ENCODE data around the gene IQSEC3.
"Not testable (repeated sequence)": the region's sequence is repeated elsewhere in the genome, so short reads cannot be mapped to it uniquely, and the experiment has no call there.

Gene IQSEC3

GRCh38 chr12:66428-66781 lies at the start of gene IQSEC3:
TSS of gene IQSEC3 (plus strand) at chr12:66767. CDS start at chr12:66883, 116 bp downstream.
- not testable (repeated sequence) for DNase-seq (ENCODE audit: low read depth in 2 of 2)

GRCh38 chr12:17370-18340 lies 48.9 kb upstream of the IQSEC3 start:
- DNase-seq (ENCODE audit: low read depth in 2 of 2): not testable (repeated sequence)

- DNase-seq (ENCODE audit: low read depth in 2 of 2): not testable (repeated sequence)
Measured at GRCh38 chr12:18821-19567, 47.6 kb upstream of the IQSEC3 start.

DNA sequence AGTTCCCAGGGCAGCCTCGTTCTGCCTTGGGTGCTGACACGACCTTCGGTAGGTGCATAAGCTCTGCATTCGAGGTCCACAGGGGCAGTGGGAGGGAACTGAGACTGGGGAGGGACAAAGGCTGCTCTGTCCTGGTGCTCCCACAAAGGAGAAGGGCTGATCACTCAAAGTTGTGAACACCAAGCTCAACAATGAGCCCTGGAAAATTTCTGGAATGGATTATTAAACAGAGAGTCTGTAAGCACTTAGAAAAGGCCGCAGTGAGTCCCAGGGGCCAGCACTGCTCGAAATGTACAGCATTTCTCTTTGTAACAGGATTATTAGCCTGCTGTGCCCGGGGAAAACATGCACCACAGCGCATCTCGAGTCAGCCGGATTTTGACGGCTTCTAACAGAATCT lies 46.7 kb upstream of the IQSEC3 start:
- DNase-seq (ENCODE audit: low read depth in 2 of 2): not testable (repeated sequence)

DNA sequence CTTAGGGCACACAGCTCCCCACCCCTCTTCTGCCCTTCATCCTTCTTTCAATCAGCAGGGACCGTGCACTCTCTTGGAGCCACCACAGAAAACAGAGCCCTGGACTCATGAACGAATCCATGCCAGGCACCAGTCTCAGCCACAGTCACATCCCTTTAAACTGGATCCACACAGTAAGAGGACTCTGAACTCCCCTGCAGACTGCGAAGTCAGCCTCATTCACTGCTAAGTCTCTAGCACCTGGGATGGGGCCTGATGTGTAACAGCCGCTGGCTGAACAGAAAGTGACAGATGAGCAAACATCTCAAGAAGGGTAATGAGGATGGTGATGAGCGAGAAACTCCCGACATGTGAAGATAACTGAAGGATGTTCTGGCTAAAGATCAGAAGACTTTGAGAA lies 45.8 kb upstream of the IQSEC3 start:
- no peak for DNase-seq (ENCODE audit: low read depth in 2 of 2)

DNA sequence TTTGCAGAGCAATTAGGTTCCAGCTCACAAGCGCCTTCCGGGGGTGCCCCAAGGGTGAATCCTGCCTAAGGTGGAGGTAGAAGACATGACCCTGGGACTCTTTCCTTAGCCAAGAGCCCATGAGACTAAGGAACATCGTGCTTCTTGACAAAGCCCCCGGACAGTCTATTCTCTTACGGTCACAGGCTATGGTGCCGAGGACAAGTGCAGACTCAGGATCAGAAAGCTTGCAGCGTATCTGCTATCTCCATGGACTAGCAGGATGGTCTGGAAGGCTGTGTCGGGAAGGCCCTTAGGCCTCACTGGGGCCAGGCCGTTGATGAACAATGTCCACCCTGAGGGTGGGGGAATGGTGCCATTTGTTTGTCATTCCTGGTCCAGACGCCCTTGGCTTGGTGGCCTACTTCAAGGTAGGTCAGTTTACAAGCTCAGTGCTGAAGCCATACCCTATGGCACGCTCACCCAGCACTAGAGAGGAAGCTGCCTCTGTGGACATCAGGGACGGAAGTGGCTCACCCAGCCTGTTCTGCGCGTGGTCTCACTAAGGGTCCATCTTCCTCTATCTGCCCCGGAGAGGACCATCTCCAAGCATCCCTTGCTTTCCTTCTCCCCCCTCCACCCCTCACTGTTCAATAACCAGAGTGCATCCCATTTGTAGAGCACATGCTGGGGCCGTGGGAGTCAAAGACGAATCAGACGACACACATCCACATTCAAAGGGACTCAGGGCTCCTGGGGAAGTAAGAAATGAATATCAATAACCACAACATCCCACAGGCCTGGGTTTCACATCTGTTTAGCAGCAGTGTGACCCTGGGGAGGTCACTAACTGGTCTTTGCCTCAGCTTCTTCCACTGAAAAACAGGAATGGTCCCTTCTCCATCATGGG lies 45.0 kb upstream of the IQSEC3 start:
- DNase-seq (ENCODE audit: low read depth in 2 of 2): no peak

- DNase-seq (ENCODE audit: low read depth in 2 of 2): no peak
Measured at GRCh38 chr12:22190-22529, 44.4 kb upstream of the IQSEC3 start.

DNA sequence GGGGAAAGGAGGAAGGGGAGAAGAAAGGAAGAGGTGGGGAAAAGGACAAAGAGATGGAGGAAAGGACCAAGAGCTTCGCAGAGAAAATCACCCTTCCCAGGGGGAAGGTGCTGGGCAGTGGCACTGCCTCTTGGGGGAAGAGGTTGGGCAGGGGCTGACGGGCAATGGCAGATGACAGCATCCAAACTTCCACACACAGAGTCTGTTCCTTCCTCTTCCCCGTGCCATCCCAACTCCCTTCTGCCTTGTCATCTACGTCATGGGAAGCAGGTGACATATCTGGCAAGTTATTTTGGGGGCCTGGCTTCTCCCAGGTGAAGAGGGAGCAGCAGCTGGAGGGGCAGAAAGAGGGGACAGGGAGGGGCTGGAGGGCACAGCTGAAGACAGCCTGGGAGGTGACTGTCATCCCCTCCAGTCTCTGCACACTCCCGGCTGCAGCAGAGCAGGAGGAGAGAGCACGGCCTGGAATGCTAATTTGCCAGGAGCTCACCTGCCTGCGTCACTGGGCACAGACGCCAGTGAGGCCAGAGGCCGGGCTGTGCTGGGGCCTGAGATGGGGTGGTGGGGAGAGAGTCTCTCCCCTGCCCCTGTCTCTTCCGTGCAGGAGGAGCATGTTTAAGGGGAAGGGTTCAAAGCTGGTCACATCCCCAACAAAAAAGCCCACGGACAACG lies 43.9 kb upstream of the IQSEC3 start:
- DNase-seq (ENCODE audit: low read depth in 2 of 2): no peak

GRCh38 chr12:27904-28303 lies 38.7 kb upstream of the IQSEC3 start:
- DNase-seq (ENCODE audit: low read depth in 2 of 2): not testable (repeated sequence)

DNA sequence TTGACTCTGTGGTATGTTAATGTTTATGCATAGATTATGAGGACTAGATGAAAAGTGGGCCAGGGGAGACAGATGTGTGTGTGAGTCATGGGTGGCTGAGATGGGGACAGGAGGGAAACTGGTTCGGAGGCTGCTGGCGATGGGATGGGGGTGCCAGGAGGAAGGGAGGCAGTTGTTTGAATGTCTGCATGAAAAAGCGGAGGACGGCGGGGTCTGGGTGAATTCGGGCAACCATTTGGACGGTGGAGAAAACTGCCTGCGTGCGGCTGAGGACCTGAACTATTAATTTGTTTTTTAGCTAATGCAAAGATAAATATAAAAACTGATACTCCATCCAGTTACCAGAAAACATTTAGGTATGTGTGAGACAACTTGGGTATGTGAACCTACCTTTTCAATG lies 27.8 kb upstream of the IQSEC3 start:
- DNase-seq (ENCODE audit: low read depth in 2 of 2): not testable (repeated sequence)

GRCh38 chr12:39555-40265 lies 26.9 kb upstream of the IQSEC3 start:
- not testable (repeated sequence) for DNase-seq (ENCODE audit: low read depth in 2 of 2)

GRCh38 chr12:44352-44751 lies 22.2 kb upstream of the IQSEC3 start:
- not testable (repeated sequence) for DNase-seq (ENCODE audit: low read depth in 2 of 2)

- DNase-seq (ENCODE audit: low read depth in 2 of 2): not testable (repeated sequence)
Measured at GRCh38 chr12:45235-45990, 21.2 kb upstream of the IQSEC3 start.

GRCh38 chr12:45991-46358 lies 20.6 kb upstream of the IQSEC3 start:
- not testable (repeated sequence) for DNase-seq (ENCODE audit: low read depth in 2 of 2)

DNA sequence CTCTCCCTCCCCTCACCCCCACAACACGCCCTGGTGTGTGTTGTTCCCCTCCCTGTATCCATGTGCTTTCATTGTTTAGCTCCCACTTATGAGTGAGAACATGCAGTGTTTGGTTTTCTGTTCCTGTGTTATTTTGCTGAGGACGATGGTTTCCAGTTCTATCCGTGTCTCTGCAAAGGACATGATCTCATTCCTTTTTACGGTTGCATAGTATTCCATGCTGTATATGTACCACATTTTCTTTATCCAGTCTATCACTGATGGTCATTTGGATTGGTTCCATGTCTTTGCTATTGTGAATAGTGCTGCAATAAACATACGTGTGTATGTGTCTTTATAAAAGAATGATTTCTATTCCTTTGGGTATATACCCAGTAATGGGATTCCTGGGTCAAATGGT lies 20.0 kb upstream of the IQSEC3 start:
- not testable (repeated sequence) for DNase-seq (ENCODE audit: low read depth in 2 of 2)

- not testable (repeated sequence) for DNase-seq (ENCODE audit: low read depth in 2 of 2)
Measured at GRCh38 chr12:47699-48226, 18.8 kb upstream of the IQSEC3 start.

- DNase-seq (ENCODE audit: low read depth in 2 of 2): not testable (repeated sequence)
Measured at GRCh38 chr12:49149-49548, 17.4 kb upstream of the IQSEC3 start.

DNA sequence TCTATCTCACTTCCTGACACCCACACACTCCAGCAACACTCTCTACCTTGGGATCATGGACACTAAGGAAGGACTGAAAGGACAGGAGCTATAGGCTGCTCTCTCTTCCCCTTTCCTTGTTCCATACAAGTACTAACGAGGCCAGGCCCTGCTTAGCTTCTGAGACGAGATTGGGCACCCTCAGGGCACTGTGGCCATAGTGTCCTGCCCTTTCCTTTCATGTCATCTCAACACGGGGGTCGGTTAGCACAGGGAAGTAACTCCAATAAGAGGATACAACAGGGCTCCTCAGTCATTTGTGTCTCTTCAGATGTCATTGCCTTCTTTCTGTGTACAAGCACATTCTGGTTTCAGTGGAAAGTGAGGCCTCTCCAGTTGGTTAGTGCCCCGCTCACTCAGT lies 15.5 kb upstream of the IQSEC3 start:
- not testable (repeated sequence) for DNase-seq (ENCODE audit: low read depth in 2 of 2)

- not testable (repeated sequence) for DNase-seq (ENCODE audit: low read depth in 2 of 2)
Measured at GRCh38 chr12:51962-52361, 14.6 kb upstream of the IQSEC3 start.
